Fibroblast of the aortic adventitia (primary cell): ENCODE data around the gene REXO2. TPM values are rescaled to one million over a fixed set of nuclear protein-coding genes. Genes with fewer than 3 reads are reported as not detected.

Source experiments
- DNase-seq: peaks from one replicate; pipeline ENCODE4 v3.0.0-alpha.2; 2010; ENCODE audit warnings: low read depth
- H3K4me3 ChIP-seq: 2 replicates; pipeline ENCODE4 v1.5.1; 2011; ENCODE audit warnings: low read depth, mild to moderate bottlenecking, control low read depth, low read length, moderate library complexity
- total RNA-seq: library from RNA; depleted of rRNA; stranded (reverse); fragments of >200 nt; gene quantifications from 2 replicates; pipeline ENCODE4 v1.2.3, GENCODE V29; 2012; ENCODE audit warnings: low replicate concordance
- TF ChIP-seq, protein P1 (sequence below): IDR thresholded peaks from 2 replicates; pipeline ENCODE4 v1.5.1; 2011; ENCODE audit warnings: mild to moderate bottlenecking, low read length, control low read depth, inconsistent platforms; ENCODE audit not compliant: insufficient read depth

The REXO2 gene
- total RNA-seq, 1 donor, result 162 TPM

DNA sequence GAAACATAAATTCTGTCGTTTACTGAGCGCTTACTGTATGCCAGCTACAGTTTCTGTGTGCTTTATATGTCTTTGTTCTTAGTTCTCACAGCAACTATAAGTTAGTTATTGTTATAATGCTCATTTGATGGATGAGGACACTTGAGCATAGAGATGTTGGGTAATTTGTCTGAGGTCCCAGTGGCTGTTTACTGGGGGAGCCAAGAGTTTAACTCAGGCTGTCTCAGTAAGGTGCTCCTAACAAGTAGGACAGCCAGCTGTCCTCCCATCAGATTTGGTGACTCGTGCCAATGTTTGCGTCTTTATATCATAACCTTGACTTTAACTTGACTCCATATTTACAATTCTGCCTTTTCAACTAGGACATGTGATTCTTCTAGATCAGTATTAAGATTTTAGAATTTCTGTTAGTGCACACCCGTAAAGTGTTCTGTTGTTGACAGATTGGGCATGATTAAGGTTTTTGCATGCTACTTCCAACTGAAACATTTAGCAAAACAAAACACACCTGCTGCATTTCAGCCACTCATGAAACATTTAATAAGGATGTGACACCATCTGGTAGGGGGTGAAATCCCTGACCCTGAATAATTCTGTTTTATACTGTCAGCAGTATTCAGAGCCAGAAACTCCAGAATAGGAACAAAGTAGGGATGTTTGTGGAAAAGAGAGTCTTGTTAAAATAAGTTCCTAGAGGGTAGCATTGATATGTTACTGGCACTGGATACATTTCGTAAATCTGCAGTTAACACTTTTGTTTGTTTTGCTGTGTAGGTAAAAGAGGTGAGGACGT lies 1.9 kb downstream of the REXO2 start:
- H3K4me3 ChIP-seq, result peak overlapping the region; percentile 96
- TF ChIP-seq, protein P1, sequence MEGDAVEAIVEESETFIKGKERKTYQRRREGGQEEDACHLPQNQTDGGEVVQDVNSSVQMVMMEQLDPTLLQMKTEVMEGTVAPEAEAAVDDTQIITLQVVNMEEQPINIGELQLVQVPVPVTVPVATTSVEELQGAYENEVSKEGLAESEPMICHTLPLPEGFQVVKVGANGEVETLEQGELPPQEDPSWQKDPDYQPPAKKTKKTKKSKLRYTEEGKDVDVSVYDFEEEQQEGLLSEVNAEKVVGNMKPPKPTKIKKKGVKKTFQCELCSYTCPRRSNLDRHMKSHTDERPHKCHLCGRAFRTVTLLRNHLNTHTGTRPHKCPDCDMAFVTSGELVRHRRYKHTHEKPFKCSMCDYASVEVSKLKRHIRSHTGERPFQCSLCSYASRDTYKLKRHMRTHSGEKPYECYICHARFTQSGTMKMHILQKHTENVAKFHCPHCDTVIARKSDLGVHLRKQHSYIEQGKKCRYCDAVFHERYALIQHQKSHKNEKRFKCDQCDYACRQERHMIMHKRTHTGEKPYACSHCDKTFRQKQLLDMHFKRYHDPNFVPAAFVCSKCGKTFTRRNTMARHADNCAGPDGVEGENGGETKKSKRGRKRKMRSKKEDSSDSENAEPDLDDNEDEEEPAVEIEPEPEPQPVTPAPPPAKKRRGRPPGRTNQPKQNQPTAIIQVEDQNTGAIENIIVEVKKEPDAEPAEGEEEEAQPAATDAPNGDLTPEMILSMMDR, result no peak
- no peak for DNase-seq

DNA sequence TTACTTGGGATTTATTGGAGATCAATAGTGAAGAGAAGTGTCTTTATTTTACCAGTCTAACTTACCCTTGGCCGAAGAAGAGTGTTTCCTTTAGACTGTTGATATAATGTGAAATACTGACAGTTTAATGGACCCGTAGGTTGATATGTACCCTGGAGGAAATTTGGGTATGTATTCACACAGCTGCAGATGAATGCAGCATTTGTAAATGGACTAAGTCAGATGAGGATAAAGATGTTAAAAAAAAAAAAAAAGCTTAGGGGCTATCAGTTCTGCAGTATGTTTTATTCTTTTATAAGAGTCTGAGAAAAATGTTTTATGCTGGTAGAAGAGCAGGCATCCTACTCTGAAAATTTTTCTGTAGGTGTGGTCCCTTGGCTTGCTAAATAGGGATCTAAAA lies 2.7 kb downstream of the REXO2 start:
- peak overlapping the region; percentile 96 for H3K4me3 ChIP-seq
- peak; percentile 22 for DNase-seq
- TF ChIP-seq, protein P1, result no peak

DNA sequence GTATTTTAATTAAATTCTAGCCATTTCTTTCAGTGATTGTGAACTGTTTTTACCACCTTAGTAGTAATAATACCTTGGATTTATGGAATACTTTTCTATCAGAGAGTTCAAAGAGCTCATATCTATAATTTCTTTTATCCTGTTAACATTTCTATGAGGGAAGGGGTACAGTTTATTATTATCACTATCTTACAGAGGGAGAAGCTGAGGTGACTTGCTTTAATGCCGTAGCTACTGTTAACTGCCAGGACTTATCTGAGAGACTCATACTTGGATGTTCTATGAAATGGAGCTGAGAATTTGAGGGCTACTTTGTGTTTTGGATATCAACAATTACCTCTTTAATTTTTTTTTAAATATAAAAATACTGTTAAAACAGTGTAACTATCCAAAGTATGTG lies 3.3 kb downstream of the REXO2 start:
- TF ChIP-seq, protein P1, result no peak
- DNase-seq, result no peak
- no peak overlapping the region for H3K4me3 ChIP-seq

GRCh38 chr11:114447444-114447843 lies 8.2 kb downstream of the REXO2 start:
- TF ChIP-seq, protein P1, result no peak
- peak; percentile 45 for DNase-seq
- no peak overlapping the region for H3K4me3 ChIP-seq

- no peak overlapping the region for H3K4me3 ChIP-seq
- peak; percentile 94 for DNase-seq
- TF ChIP-seq, protein P1, result no peak
These were observed 8.6 kb downstream of the REXO2 start for GRCh38 chr11:114447892-114448291.

DNA sequence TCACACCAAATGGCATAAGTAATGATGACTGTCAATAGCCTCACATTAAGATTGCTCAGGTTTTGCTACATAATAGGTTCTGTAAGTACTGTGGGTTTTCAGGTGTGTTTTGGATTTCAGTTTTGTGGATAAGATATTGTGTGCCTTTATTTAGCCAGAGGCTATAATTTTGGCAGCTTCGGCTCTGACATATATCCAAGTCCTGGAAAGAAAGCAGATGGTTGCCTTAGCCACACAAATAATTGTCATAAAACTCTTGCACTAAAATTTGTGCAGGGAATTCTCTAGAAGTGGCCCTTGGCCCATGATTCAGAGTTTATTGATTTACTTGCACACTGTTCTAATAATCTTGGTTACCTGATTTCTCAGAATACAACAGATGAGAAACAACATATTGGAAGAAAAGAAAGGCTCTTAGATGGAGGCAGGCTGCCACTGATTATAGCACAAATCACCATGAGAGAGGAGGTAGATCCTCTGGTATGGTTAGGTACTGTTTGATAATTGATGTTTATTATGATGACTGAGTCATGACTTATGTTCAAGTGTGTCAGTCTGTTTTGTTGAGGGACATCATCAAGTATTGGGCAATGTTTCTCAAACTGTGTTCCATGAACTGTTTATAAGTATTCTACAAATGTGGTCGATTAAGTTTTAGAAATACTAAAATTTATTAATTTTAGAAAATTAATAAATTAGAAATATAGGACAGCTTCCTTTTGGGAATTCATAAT lies 9.6 kb downstream of the REXO2 start:
- peak; percentile 57 for DNase-seq
- TF ChIP-seq, protein P1, result no peak
- no peak overlapping the region for H3K4me3 ChIP-seq
